Measurements from ENCODE around the gene CNTN5. TPM values are rescaled to one million over a fixed set of nuclear protein-coding genes. Genes with fewer than 3 reads are reported as not detected.

The CNTN5 gene
- total RNA-seq, 4 donors from 2014 or later: 0.12 TPM; not detected in 3

GRCh38 chr11:100302824-100303223, 1282.1 kb downstream of the CNTN5 start:
- Histone ChIP-seq H3K4me1 (no peaks in the 10 kb centered on the region), H3K36me3 (no peaks in the 10 kb centered on the region), H3K27ac (no peak overlapping the region), H3K4me3 (no peak overlapping the region), H3K9me3 (no peaks in the 10 kb centered on the region), H3K27me3 (no peaks in the 10 kb centered on the region)
- TF ChIP-seq POLR2A (IDR thresholded peaks at IDR 0.05): no peak
- TF ChIP-seq CTCF (IDR thresholded peaks at IDR 0.05): no peak
- intact Hi-C loops (cut with DNase I): no loop called here
- no peak for DNase-seq
- 52 to 64% methylated on average over 3 of the region's 3 CpGs for WGBS, 2 donors

- 71 to 74% methylated on average over 3 of the region's 3 CpGs for WGBS, 2 donors
- H3K27ac ChIP-seq: no peak overlapping the region
- no peak overlapping the region for H3K4me3 ChIP-seq
- no peaks in the 10 kb centered on the region for H3K36me3 ChIP-seq
- H3K27me3 ChIP-seq: no peaks in the 10 kb centered on the region
- no peaks in the 10 kb centered on the region for H3K9me3 ChIP-seq
- intact Hi-C loops (cut with DNase I): no loop called here
- H3K4me1 ChIP-seq: no peaks in the 10 kb centered on the region
- no peak for TF ChIP-seq POLR2A (IDR thresholded peaks at IDR 0.05)
- no peak for TF ChIP-seq CTCF (IDR thresholded peaks at IDR 0.05)
- DNase-seq: no peak
Observed at GRCh38 chr11:100303897-100304296, 1283.1 kb downstream of the CNTN5 start.

- H3K9me3 ChIP-seq: no peaks in the 10 kb centered on the region
- no peak overlapping the region for H3K4me3 ChIP-seq
- intact Hi-C loops (cut with DNase I): no loop called here
- H3K27me3 ChIP-seq: no peaks in the 10 kb centered on the region
- TF ChIP-seq POLR2A (IDR thresholded peaks at IDR 0.05) (no peak), CTCF (IDR thresholded peaks at IDR 0.05) (no peak)
- 86 to 94% methylated on average over 2 of the region's 2 CpGs for WGBS, 2 donors
- DNase-seq: no peak
- no peaks in the 10 kb centered on the region for H3K36me3 ChIP-seq
- no peak overlapping the region for H3K27ac ChIP-seq
- H3K4me1 ChIP-seq: no peaks in the 10 kb centered on the region
Observed at GRCh38 chr11:100308202-100308601, 1287.5 kb downstream of the CNTN5 start.

GRCh38 chr11:100315946-100316345, 1295.2 kb downstream of the CNTN5 start:
- TF ChIP-seq CTCF (IDR thresholded peaks at IDR 0.05): no peak
- no peak for TF ChIP-seq POLR2A (IDR thresholded peaks at IDR 0.05)
- H3K36me3 ChIP-seq: no peaks in the 10 kb centered on the region
- WGBS, 2 donors: 81 to 89% methylated on average over 1 of the region's 1 CpG

GRCh38 chr11:100316952-100317351, 1296.2 kb downstream of the CNTN5 start:
- 60 to 70% methylated on average over 3 of the region's 3 CpGs for WGBS, 2 donors
- intact Hi-C loops (cut with DNase I): no loop called here
- Histone ChIP-seq H3K27ac (no peak overlapping the region), H3K27me3 (no peaks in the 10 kb centered on the region), H3K4me1 (no peaks in the 10 kb centered on the region), H3K36me3 (no peaks in the 10 kb centered on the region), H3K9me3 (no peaks in the 10 kb centered on the region), H3K4me3 (no peak overlapping the region)
- TF ChIP-seq POLR2A (IDR thresholded peaks at IDR 0.05) (no peak), CTCF (IDR thresholded peaks at IDR 0.05) (no peak)
- DNase-seq: no peak

More at GRCh38 chr11:100315946-100316345, 1295.2 kb downstream of the CNTN5 start:
- intact Hi-C loops (cut with DNase I): no loop called here
- no peak overlapping the region for H3K27ac ChIP-seq
- no peaks in the 10 kb centered on the region for H3K27me3 ChIP-seq
- H3K4me3 ChIP-seq: no peak overlapping the region
- no peaks in the 10 kb centered on the region for H3K9me3 ChIP-seq
- no peaks in the 10 kb centered on the region for H3K4me1 ChIP-seq
- DNase-seq: no peak

Data from esophagus squamous epithelium (tissue), 5 donors.